ENCODE data around the gene C17orf67. TPM values are rescaled to one million over a fixed set of nuclear protein-coding genes. Genes with fewer than 3 reads are reported as not detected.
"Not testable (repeated sequence)": the region's sequence is repeated elsewhere in the genome, so short reads cannot be mapped to it uniquely, and the experiment has no call there.

C17orf67 gene
- total and polyA plus RNA-seq, 9 donors, result 1.5 to 6.0 (median 3.2) TPM

DNA sequence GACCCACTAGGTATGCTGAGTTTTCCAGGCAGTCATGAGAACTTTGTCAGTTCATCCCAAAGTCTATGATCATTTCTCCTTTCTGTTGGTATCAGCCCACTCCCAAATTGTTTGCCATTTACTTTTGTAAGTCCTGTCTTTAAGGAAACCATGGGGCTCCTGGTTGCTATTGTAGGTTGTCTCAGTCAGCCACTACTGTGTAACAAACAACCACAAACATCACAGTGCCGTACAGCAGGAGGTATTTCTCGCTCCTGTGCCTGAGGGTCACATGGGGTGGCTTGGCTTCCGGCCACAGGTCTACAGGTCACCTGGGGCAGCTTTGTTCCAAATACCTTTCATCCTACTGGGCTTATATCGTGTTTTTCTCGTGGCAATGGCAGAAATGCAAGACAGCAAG is 71.6 kb downstream of the C17orf67 start:
- Histone ChIP-seq H3K4me1 (ENCODE audit: insufficient read depth) (no peaks in the 10 kb centered on the region), H3K36me3 (no peaks in the 10 kb centered on the region), H3K9me3 (no peaks in the 10 kb centered on the region), H3K4me3 (no peak overlapping the region), H3K27ac (no peak overlapping the region), H3K27me3 (no peaks in the 10 kb centered on the region)
- DNase-seq, result no peak
- TF ChIP-seq POLR2A (IDR thresholded peaks at IDR 0.05) (no peak), EP300 (IDR thresholded peaks at IDR 0.05) (no peak)
- TF ChIP-seq, protein P1, sequence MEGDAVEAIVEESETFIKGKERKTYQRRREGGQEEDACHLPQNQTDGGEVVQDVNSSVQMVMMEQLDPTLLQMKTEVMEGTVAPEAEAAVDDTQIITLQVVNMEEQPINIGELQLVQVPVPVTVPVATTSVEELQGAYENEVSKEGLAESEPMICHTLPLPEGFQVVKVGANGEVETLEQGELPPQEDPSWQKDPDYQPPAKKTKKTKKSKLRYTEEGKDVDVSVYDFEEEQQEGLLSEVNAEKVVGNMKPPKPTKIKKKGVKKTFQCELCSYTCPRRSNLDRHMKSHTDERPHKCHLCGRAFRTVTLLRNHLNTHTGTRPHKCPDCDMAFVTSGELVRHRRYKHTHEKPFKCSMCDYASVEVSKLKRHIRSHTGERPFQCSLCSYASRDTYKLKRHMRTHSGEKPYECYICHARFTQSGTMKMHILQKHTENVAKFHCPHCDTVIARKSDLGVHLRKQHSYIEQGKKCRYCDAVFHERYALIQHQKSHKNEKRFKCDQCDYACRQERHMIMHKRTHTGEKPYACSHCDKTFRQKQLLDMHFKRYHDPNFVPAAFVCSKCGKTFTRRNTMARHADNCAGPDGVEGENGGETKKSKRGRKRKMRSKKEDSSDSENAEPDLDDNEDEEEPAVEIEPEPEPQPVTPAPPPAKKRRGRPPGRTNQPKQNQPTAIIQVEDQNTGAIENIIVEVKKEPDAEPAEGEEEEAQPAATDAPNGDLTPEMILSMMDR (IDR thresholded peaks at IDR 0.05), result no peak
- WGBS, 3 donors, result 80 to 83% (median 81%) methylated on average over 5 of the region's 5 CpGs
- intact Hi-C loops (cut with DNase I), result no loop called here

DNA sequence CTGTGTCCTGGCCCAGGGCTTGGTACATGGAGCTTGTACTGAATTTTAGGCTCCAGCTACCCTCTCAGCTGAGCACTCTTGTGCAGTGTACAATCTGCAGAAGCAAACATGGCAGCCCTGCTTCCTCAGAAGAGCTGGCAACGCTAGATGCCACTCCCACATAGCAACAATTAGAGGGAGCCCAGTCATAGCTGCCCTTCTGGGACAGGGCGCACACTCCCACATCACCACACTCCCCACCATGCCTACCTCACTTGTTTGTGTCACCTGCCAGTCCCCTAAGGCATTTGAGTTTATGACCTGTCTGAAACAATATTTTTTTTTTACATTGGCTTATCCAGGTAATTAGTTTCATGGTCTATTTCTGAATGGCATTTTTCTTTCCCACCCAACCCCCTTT is 72.3 kb downstream of the C17orf67 start:
- intact Hi-C loops (cut with DNase I), result no loop called here
- 63 to 74% (median 72%) methylated on average over 2 of the region's 2 CpGs for WGBS, 3 donors
- H3K4me3 ChIP-seq, result no peak overlapping the region
- no peak for DNase-seq
- TF ChIP-seq POLR2A (IDR thresholded peaks at IDR 0.05) (no peak), EP300 (IDR thresholded peaks at IDR 0.05) (no peak)
- TF ChIP-seq, protein P1 (IDR thresholded peaks at IDR 0.05), result no peak
- no peaks in the 10 kb centered on the region for H3K4me1 ChIP-seq (ENCODE audit: insufficient read depth)
- H3K9me3 ChIP-seq, result no peaks in the 10 kb centered on the region
- no peak overlapping the region for H3K27ac ChIP-seq
- no peaks in the 10 kb centered on the region for H3K27me3 ChIP-seq
- H3K36me3 ChIP-seq, result no peaks in the 10 kb centered on the region

- H3K27ac ChIP-seq; DNase-seq; intact Hi-C loops (cut with DNase I); H3K36me3 ChIP-seq; H3K9me3 ChIP-seq; H3K4me1 ChIP-seq (ENCODE audit: insufficient read depth); H3K27me3 ChIP-seq; H3K4me3 ChIP-seq: not testable (repeated sequence)
- 84 to 90% (median 86%) methylated on average over 7 of the region's 7 CpGs for WGBS, 3 donors
Observed at GRCh38 chr17:56757611-56758010, 76.1 kb downstream of the C17orf67 start.

DNA sequence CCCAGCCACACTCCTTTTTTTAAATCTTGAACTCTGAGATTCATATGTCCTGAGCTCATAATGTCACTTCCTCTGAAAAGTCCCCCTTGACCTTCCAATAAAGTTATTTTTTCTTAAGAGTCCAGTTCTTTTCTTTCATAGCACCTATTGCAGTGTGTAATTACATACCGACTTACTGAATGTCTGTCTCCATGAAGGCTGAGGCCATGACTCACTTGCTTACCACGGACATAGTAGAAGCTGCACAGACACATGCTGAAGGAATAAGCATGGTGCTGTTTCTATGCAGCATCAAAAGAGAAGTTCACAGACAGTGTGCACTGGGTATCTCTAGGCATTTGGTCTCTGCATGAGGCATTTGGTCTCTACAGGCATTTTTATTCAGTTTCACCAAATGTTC is 77.2 kb downstream of the C17orf67 start:
- intact Hi-C loops (cut with DNase I), result no loop called here
- Histone ChIP-seq H3K4me3 (no peak overlapping the region), H3K4me1 (ENCODE audit: insufficient read depth) (no peaks in the 10 kb centered on the region), H3K27me3 (no peaks in the 10 kb centered on the region), H3K36me3 (no peaks in the 10 kb centered on the region), H3K27ac (no peak overlapping the region), H3K9me3 (no peaks in the 10 kb centered on the region)
- DNase-seq, result no peak
- TF ChIP-seq EP300 (IDR thresholded peaks at IDR 0.05) (no peak), POLR2A (IDR thresholded peaks at IDR 0.05) (no peak)
- TF ChIP-seq, protein P1 (IDR thresholded peaks at IDR 0.05), result no peak
- WGBS, 3 donors, result 53 to 61% (median 60%) methylated on average over 2 of the region's 2 CpGs

DNA sequence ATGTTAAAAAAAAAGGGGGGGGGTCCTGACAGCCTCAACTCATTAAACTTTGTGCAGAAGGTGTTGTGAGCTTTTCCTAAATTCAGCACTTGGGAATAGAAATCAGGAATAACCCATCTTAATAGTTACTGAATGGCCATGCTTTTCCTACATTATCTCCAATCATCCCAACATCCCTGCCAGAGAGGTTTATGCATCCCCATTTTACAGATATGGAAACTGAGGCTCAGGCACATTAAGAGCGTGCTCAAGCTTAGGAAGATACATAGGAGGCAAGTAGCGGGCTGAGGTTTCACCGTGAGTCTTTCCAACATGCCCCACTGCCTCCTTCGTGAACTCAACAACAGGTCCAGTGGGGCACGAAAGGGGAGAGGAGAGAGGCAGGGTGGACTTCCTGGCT is 78.4 kb downstream of the C17orf67 start:
- TF ChIP-seq EP300 (IDR thresholded peaks at IDR 0.05) (no peak), POLR2A (IDR thresholded peaks at IDR 0.05) (no peak)
- TF ChIP-seq, protein P1 (IDR thresholded peaks at IDR 0.05), result no peak
- 79 to 82% (median 79%) methylated on average over 5 of the region's 5 CpGs for WGBS, 3 donors
- Histone ChIP-seq H3K27me3 (no peaks in the 10 kb centered on the region), H3K36me3 (no peaks in the 10 kb centered on the region), H3K4me1 (ENCODE audit: insufficient read depth) (no peaks in the 10 kb centered on the region), H3K4me3 (no peak overlapping the region), H3K9me3 (no peaks in the 10 kb centered on the region), H3K27ac (no peak overlapping the region)
- DNase-seq, result no peak
- intact Hi-C loops (cut with DNase I), result no loop called here
